GM18517 (cell line): Measurements from ENCODE around the gene IFNGR1.
A peak's percentile ranks its signal among the peaks of the same experiment; 100 is the strongest.
"Not testable (repeated sequence)": the region's sequence is repeated elsewhere in the genome, so short reads cannot be mapped to it uniquely, and the experiment has no call there.

Experiments used
- ATAC-seq: cut with Tn5 transposase; IDR thresholded peaks from one replicate; pipeline ENCODE4 v1.9.1; 2021; ENCODE audit warnings: mild to moderate bottlenecking, moderate library complexity; ENCODE audit not compliant: unreplicated experiment

The IFNGR1 gene

GRCh38 chr6:137218917-137219663 is at the start of gene IFNGR1:
TSS of gene IFNGR1 (minus strand) at chr6:137219385. CDS start at chr6:137219327, 58 bp downstream.
- peak; percentile 87 for ATAC-seq

GRCh38 chr6:137268911-137269310 is 49.7 kb upstream of the IFNGR1 start:
- no peak for ATAC-seq

- no peak for ATAC-seq
Measured at GRCh38 chr6:137266309-137266586, 47.1 kb upstream of the IFNGR1 start.

GRCh38 chr6:137265561-137266308 is 46.5 kb upstream of the IFNGR1 start:
- ATAC-seq = no peak

- no peak for ATAC-seq
Measured at GRCh38 chr6:137264311-137265075, 45.3 kb upstream of the IFNGR1 start.

- peak; percentile 69 for ATAC-seq
Measured at GRCh38 chr6:137261761-137262160, 42.6 kb upstream of the IFNGR1 start.

GRCh38 chr6:137261361-137261760 is 42.2 kb upstream of the IFNGR1 start:
- ATAC-seq = no peak

- ATAC-seq = no peak
Measured at GRCh38 chr6:137260217-137260616, 41.0 kb upstream of the IFNGR1 start.

- ATAC-seq = no peak
Measured at GRCh38 chr6:137259349-137259748, 40.2 kb upstream of the IFNGR1 start.

- no peak for ATAC-seq
Measured at GRCh38 chr6:137258170-137258569, 39.0 kb upstream of the IFNGR1 start.

- ATAC-seq = no peak
Measured at GRCh38 chr6:137256350-137257103, 37.3 kb upstream of the IFNGR1 start.

- ATAC-seq = no peak
Measured at GRCh38 chr6:137254966-137255365, 35.8 kb upstream of the IFNGR1 start.

GRCh38 chr6:137254430-137254829 is 35.2 kb upstream of the IFNGR1 start:
- not testable (repeated sequence) for ATAC-seq

- ATAC-seq = peak; percentile 64
Measured at GRCh38 chr6:137248702-137249101, 29.5 kb upstream of the IFNGR1 start.

- ATAC-seq = no peak
Measured at GRCh38 chr6:137247724-137248123, 28.5 kb upstream of the IFNGR1 start.

GRCh38 chr6:137246791-137247202 is 27.6 kb upstream of the IFNGR1 start:
- ATAC-seq = peak; percentile 65

- ATAC-seq = no peak
Measured at GRCh38 chr6:137246164-137246563, 27.0 kb upstream of the IFNGR1 start.

GRCh38 chr6:137241481-137242038 is 22.4 kb upstream of the IFNGR1 start:
- ATAC-seq = no peak

GRCh38 chr6:137240168-137240567 is 21.0 kb upstream of the IFNGR1 start:
- no peak for ATAC-seq

GRCh38 chr6:137237413-137238170 is 18.4 kb upstream of the IFNGR1 start:
- no peak for ATAC-seq
